HepG2 (cell line): ENCODE data around the gene GRIK4. TPM values are rescaled to one million over a fixed set of nuclear protein-coding genes. Genes with fewer than 3 reads are reported as not detected.

Source experiments
- ARNT ChIP-seq: fragments of 450-650 bp; IDR thresholded peaks from 2 replicates; pipeline ENCODE4 v1.6.1; 2017
- CC2D1A ChIP-seq: sonication (generic); formaldehyde crosslinking; IDR thresholded peaks from 2 replicates; pipeline ENCODE4 v1.8.1; 2023; ENCODE audit warnings: mild to moderate bottlenecking, missing genetic modification reagents
- FOXK1 ChIP-seq: sonication (generic); formaldehyde crosslinking; IDR thresholded peaks from 2 replicates; pipeline ENCODE4 v1.4.0; 2020; ENCODE audit warnings: low read depth, missing genetic modification reagents, borderline replicate concordance
- NR2C2 ChIP-seq: sonication (generic); formaldehyde crosslinking; IDR thresholded peaks from 2 replicates; pipeline ENCODE4 v1.4.0; 2020; ENCODE audit warnings: missing genetic modification reagents, mild to moderate bottlenecking, moderate library complexity, borderline replicate concordance
- PAF1 ChIP-seq: IDR thresholded peaks from 2 replicates; pipeline ENCODE4 v1.6.1; 2016; ENCODE audit warnings: missing genetic modification reagents, missing compliant biosample characterization
- PAWR ChIP-seq: sonication (generic); formaldehyde crosslinking; IDR thresholded peaks from 2 replicates; pipeline ENCODE4 v1.4.0; 2020; ENCODE audit warnings: missing genetic modification reagents, mild to moderate bottlenecking, borderline replicate concordance
- PRDM4 ChIP-seq: sonication (generic); formaldehyde crosslinking; IDR thresholded peaks from 2 replicates; pipeline ENCODE4 v1.9.0; 2021; ENCODE audit warnings: missing genetic modification reagents, borderline replicate concordance
- RARG ChIP-seq: sonication (generic); formaldehyde crosslinking; IDR thresholded peaks from 2 replicates; pipeline ENCODE4 v1.4.0; 2020; ENCODE audit warnings: low read depth, mild to moderate bottlenecking, missing genetic modification reagents
- SMAD1 ChIP-seq: sonication (generic); formaldehyde crosslinking; IDR thresholded peaks from 2 replicates; pipeline ENCODE4 v1.4.0; 2020; ENCODE audit warnings: missing genetic modification reagents, low read depth, mild to moderate bottlenecking, borderline replicate concordance
- SMARCE1 ChIP-seq: fragments of 450-650 bp; IDR thresholded peaks from 2 replicates; pipeline ENCODE4 v1.6.1; 2017; ENCODE audit warnings: borderline replicate concordance
- TBX2 ChIP-seq: sonication (generic); formaldehyde crosslinking; IDR thresholded peaks from 2 replicates; pipeline ENCODE4 v1.5.0; 2020; ENCODE audit warnings: missing genetic modification reagents, mild to moderate bottlenecking, borderline replicate concordance
- YY1 ChIP-seq: IDR thresholded peaks from 2 replicates; pipeline ENCODE4 v1.6.1; 2011; ENCODE audit warnings: low read length, low read depth, moderate library complexity, mild to moderate bottlenecking; ENCODE audit not compliant: insufficient read depth, insufficient replicate concordance
- ZFY ChIP-seq: sonication (generic); formaldehyde crosslinking; IDR thresholded peaks from 2 replicates; pipeline ENCODE4 v1.4.0; 2020; ENCODE audit warnings: missing genetic modification reagents
- ZNF3 ChIP-seq: IDR thresholded peaks from 2 replicates; pipeline ENCODE4 v1.7.0; 2017; ENCODE audit warnings: inconsistent platforms
- ZNF446 ChIP-seq: sonication (generic); formaldehyde crosslinking; IDR thresholded peaks from 2 replicates; pipeline ENCODE4 v1.5.0; 2020; ENCODE audit warnings: mild to moderate bottlenecking, missing genetic modification reagents
- ZNF574 ChIP-seq: sonication (generic); formaldehyde crosslinking; IDR thresholded peaks from 2 replicates; pipeline ENCODE4 v1.4.0; 2020; ENCODE audit warnings: missing genetic modification reagents
- ZNF619 ChIP-seq: sonication (generic); formaldehyde crosslinking; IDR thresholded peaks from 2 replicates; pipeline ENCODE4 v1.4.0; 2020; ENCODE audit warnings: mild to moderate bottlenecking, missing genetic modification reagents
- ZNF816 ChIP-seq: sonication (generic); formaldehyde crosslinking; IDR thresholded peaks from 2 replicates; pipeline ENCODE4 v1.8.0; 2022; ENCODE audit warnings: missing genetic modification reagents, mild to moderate bottlenecking, borderline replicate concordance
- polyA plus RNA-seq, 8 experiments: library from polyadenylated mRNA; depleted of rRNA in 3 of 8; stranded (reverse) in 7 of 8; unstranded in 1 of 8; fragments of >200 nt; fragmentation: Illumina TruSeq in 4 of 8; extraction: Trizol in 4 of 8; gene quantifications; 2 replicates each; pipeline versions ENCODE4 v1.2.1 to v1.2.3, GENCODE V29; 2011 to 2016; ENCODE audit warnings: low read depth in 4 of 8, missing spikeins in 1 of 8, mixed read lengths in 1 of 8; ENCODE audit not compliant: insufficient read depth in 1 of 8
- total RNA-seq, 5 experiments: library from RNA; depleted of rRNA; stranded (reverse); fragments of >200 nt; fragmentation: Illumina TruSeq; extraction: Trizol; gene quantifications; 2 replicates each; pipeline ENCODE4 v1.2.3, GENCODE V29; 2016; ENCODE audit warnings: low read depth in 1 of 5
- TF ChIP-seq, protein P1 (sequence below): sonication (generic); formaldehyde crosslinking; IDR thresholded peaks from 2 replicates; pipeline ENCODE4 v1.5.0; 2020; ENCODE audit warnings: mild to moderate bottlenecking, missing genetic modification reagents, borderline replicate concordance
- TF ChIP-seq, protein P2 (sequence below): sonication (generic); formaldehyde crosslinking; IDR thresholded peaks from 2 replicates; pipeline ENCODE4 v1.5.1; 2020; ENCODE audit warnings: mild to moderate bottlenecking, missing genetic modification reagents, moderate library complexity

The GRIK4 gene
- total and polyA plus RNA-seq, 2 of the 13 experiments (the other 11 are each of a cell fraction or from before 2014, with no cell fraction given) = 0.04 to 0.07 TPM

DNA sequence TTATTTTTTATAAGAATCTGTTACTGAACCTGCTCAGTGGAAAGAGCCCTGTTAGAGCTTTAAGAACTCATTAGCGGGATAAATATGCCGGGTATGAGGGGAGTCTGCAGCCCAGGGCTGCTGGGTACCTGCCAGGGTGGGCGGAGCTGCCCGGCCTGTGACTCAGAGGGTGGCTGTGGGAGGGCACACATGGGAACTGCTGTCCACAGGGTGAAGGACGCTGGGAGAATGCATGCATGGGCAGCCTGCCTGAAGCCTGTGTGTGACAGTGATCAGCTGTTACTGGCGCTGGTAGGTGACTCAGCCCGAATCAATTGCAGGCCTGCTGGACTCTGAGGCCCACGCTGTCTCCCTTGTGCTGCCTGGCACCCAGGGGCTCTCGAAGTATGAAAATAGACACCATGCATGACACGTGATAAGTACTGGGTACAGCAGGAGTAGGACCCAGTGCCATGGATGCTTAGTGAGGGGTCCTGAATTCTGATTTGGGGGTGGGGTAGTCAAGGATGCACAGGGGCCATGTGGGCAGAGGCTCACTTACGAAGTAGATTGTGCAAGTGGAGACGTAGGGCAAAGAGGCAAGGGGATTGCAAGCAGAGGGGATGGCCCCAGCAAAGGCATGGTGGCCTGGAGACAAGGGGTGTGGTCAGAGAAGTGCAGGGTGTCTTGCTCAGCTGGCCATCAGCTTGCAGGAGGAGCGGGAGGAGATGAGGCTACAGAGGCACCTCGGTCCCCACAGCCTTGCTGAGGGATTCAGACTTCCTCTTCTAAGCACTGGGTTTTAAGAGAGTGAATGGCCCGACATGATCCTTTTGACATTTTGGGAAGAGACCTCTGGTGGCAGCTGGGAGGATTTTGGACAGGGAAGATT lies 36.5 kb downstream of the GRIK4 start (continued):
- TF ChIP-seq, protein P1, sequence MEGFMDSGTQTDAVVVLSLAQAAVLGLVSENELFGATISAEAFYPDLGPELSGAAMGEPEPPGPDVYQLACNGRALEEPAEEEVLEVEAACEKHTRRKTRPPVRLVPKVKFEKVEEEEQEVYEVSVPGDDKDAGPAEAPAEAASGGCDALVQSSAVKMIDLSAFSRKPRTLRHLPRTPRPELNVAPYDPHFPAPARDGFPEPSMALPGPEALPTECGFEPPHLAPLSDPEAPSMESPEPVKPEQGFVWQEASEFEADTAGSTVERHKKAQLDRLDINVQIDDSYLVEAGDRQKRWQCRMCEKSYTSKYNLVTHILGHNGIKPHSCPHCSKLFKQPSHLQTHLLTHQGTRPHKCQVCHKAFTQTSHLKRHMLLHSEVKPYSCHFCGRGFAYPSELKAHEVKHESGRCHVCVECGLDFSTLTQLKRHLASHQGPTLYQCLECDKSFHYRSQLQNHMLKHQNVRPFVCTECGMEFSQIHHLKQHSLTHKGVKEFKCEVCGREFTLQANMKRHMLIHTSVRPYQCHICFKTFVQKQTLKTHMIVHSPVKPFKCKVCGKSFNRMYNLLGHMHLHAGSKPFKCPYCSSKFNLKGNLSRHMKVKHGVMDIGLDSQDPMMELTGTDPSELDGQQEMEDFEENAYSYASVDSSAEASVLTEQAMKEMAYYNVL (CRISPR knock-in tag) = no peak
- no peak for TF ChIP-seq RARG
- TF ChIP-seq CC2D1A (CRISPR knock-in tag) = no peak
- TF ChIP-seq ZNF816 (CRISPR knock-in tag) = no peak
- no peak for TF ChIP-seq ZNF446 (CRISPR knock-in tag)
- TF ChIP-seq SMARCE1 = no peak
- 0 out of 2 replicates have a peak, but pooled peaks have one; percentile 47 for TF ChIP-seq ZNF619 (CRISPR knock-in tag)
- TF ChIP-seq FOXK1 = peak; percentile 68; the same call in 1 of the 2 replicates
- no peak for TF ChIP-seq ARNT
- TF ChIP-seq SMAD1 (CRISPR knock-in tag) = peak; percentile 44; the same call in 1 of the 2 replicates
- TF ChIP-seq ZNF574 (CRISPR knock-in tag) = peak; percentile 50; the same call in 1 of the 2 replicates
- no peak for TF ChIP-seq PRDM4 (CRISPR knock-in tag)
- no peak for TF ChIP-seq ZNF3
- TF ChIP-seq NR2C2 (CRISPR knock-in tag) = no peak
- peak; percentile 77; the same call in 1 of the 2 replicates for TF ChIP-seq TBX2 (CRISPR knock-in tag)
- TF ChIP-seq ZFY (CRISPR knock-in tag) = peak; percentile 62
- no peak for TF ChIP-seq PAF1 (CRISPR knock-in tag)
- TF ChIP-seq, protein P2, sequence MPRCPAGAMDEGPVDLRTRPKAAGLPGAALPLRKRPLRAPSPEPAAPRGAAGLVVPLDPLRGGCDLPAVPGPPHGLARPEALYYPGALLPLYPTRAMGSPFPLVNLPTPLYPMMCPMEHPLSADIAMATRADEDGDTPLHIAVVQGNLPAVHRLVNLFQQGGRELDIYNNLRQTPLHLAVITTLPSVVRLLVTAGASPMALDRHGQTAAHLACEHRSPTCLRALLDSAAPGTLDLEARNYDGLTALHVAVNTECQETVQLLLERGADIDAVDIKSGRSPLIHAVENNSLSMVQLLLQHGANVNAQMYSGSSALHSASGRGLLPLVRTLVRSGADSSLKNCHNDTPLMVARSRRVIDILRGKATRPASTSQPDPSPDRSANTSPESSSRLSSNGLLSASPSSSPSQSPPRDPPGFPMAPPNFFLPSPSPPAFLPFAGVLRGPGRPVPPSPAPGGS = 0 out of 2 replicates have a peak, but pooled peaks have one; percentile 56
- no peak for TF ChIP-seq YY1
- no peak for TF ChIP-seq PAWR (CRISPR knock-in tag)
